ENCODE measurements around the gene RBSN. TPM values are rescaled to one million over a fixed set of nuclear protein-coding genes. Genes with fewer than 3 reads are reported as not detected.

The RBSN gene
- total RNA-seq, 3 donors from 2014 or later (not counting 1 experiment from before 2014, with no cell fraction given): 27.6 to 34.4 (median 29.4) TPM

Other genes with a start within 250 kb of the RBSN start
- 10 to 100 TPM; 70.4 to 94.3 (median 81.6) TPM for gene NR2C2, start 151.6 kb downstream of the RBSN start, total RNA-seq
- gene MRPS25, start 33.8 kb downstream of the RBSN start, total RNA-seq: 10 to 100 TPM; 32.3 to 41.4 (median 41.4) TPM
- gene CAPN7, start 107.1 kb upstream of the RBSN start, total RNA-seq: 10 to 100 TPM; 35.3 to 59.9 (median 52.8) TPM
- 100 to 1,000 TPM in 1 of 3 donors, 10 to 100 TPM in 2; 89.4 to 129 (median 91.0) TPM for gene SH3BP5, start 233.4 kb upstream of the RBSN start, total RNA-seq